ENCODE measurements around the gene ARHGAP24.

Gene ARHGAP24

DNA sequence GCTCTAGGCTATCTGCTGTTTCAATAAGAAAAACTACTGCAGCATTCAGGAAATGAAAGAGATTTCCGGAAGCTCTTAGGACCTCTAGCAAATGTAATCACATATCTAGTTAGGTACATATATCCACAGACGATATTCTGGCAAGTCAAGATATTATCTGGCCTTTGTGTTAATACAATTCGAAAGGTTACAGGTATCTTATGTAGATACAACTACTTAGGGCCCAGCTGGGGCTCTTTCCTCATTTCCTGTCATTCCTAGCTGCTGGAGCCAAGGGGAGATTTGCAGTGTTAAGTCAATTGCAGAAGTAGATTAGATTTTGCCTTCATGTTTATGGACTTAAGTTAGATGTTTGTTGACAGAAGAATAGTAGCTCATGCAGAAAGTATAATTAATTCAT is 299.5 kb downstream of the ARHGAP24 start:
- DNase-seq (ENCODE audit: low read depth in 1 of 2, low spot score in 1 of 2): no peak

DNA sequence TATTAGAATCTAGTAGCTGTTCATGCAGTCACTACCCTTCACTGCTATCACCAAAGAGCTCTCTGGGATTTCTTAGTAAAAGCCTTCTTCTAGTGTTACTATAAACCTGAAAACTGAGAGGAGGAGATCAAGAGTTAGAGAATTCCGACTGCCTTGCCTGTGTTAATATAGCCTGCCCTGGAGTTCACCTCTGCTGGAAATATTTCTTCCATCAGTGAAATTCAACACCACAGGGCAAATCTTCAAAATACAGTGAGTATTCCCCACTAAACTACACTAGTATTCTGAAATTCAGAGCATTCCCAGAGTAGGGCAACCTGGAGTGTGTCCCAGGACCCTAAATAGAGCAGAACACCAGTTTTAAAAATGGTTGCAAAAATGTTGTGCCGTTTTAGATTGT is 301.1 kb downstream of the ARHGAP24 start:
- no peak for DNase-seq (ENCODE audit: low read depth in 1 of 2, low spot score in 1 of 2)

DNA sequence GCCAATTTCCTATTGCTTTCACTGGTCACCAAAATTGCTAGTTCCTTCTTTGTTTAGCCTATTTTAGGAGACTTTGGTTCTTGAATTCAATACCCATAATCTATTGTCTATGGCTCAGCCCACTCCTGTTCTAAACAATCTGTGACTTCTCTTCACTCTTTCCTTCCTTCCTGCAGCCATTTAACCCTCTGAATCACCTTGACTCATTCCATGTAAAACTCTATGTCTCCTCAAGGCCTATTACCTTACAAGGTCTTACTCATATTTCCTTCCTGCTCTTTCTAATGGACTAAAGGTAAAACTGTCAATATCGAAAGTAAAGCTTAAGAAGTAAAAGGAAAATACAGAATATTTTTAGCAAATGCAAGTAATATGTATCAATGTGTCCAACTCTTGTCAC is 301.6 kb downstream of the ARHGAP24 start:
- no peak for DNase-seq (ENCODE audit: low read depth in 1 of 2, low spot score in 1 of 2)

DNA sequence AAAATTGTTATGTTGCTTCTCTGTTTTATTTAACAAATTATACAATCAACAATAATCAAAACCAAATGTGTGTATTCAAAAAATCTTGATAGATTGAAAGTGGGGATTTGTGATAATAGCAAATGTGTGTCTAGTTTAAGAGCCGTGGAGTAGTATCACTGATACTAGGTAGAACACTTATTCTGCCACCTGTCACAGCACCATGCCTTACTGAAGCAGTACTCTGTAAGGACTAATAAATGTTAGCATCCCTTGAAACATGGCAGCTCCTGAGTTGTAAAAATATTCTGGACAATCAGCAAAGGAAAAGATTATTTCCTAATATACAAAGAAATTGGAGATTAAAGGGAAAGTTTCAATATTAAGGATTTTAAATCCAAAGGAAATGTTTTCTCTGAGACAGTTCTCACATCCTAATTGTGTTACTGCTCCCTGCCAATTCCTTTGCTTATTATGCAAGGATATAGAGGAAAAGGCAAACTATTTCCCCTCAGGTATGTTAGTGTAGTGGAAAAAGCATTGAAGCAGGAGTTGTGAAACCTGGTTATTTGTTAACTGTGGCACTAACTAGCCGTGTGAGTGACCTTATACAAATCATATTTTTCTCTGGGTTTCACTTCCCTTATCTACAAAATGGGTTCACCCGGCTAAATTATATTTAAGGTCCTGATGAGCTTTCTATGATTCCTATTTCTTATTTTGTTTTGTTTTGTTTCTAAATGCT is 303.1 kb downstream of the ARHGAP24 start:
- no peak for DNase-seq (ENCODE audit: low read depth in 1 of 2, low spot score in 1 of 2)

DNA sequence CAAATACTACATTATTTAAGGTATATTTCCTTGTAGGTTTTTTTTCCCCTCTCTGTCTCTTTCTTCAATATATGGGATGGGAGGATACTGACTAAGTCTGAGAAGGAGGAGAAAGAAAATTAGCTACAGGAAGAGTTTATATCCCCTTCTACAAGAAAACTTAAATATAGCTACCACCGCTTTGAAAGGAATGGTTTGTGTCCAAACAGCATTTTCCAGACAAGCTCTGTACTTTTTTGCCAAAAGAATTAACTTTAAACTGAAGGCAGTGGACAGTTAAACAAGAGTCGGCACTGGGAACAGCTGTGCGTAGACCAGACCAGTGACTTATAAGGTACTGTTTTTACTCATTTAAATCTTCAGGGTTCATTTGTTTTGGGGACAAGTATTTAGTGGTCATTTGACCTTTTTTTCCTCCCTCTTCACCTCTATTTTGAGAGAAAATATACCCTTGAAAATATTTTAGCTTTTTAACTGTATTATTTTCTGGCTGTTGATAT is 303.7 kb downstream of the ARHGAP24 start:
- no peak for DNase-seq (ENCODE audit: low read depth in 1 of 2, low spot score in 1 of 2)

DNA sequence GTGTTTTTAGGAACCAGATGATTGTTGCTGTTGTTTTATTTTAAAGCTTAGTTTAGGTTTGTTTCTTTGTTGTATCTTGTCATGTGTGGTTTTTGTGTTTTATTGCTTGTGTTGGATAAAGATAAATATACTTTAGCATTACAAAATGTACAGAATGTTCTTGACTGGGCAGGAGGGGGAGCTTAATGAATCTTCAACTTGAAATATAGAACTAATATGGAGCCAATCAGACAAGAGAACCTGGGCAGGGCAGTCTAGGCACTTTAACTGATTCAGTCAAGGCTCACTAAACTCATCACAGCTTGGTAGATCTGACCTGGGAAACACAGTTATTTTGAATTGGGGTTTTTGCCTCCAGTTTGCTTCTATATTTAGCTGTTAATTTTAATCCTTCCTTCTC is 304.2 kb downstream of the ARHGAP24 start:
- no peak for DNase-seq (ENCODE audit: low read depth in 1 of 2, low spot score in 1 of 2)

DNA sequence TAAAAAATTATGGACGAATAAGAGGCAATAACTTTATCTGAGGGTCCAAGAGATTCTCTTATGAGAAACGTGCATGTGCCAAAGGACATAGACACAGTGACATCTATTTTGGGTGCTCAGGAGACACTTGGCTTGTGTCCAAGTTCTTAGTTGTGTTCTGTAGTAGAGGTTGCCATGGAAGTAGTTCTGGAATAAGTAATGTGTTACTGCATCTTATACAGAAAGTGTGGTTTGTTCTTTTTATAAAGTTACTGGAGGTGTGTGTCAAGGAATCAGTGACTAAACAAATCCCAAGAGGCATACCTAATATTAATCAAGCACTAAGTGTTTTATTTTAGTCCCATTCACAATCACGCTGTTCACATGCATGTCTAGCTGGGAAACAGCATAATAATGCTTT is 305.7 kb downstream of the ARHGAP24 start:
- DNase-seq (ENCODE audit: low read depth in 1 of 2, low spot score in 1 of 2): no peak

DNA sequence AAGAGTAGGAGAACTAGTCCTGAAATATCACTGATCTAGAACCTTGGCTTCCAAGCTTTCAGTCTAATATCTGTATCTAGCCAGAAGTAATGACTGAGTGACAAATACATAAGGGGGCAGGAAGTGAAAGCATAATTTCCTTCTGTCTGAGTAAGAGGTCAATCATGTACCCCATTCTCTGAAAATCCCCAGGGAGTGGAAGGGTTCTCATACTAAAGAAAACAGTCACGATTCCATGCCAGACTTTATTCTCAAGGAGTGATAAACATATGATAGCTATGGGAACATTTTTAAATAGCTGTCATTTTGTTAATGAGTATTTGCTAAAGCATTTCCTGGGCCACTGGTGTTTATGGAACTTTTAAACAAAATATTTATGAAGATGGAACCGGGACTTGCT is 308.5 kb downstream of the ARHGAP24 start:
- DNase-seq (ENCODE audit: low read depth in 1 of 2, low spot score in 1 of 2): no peak

DNA sequence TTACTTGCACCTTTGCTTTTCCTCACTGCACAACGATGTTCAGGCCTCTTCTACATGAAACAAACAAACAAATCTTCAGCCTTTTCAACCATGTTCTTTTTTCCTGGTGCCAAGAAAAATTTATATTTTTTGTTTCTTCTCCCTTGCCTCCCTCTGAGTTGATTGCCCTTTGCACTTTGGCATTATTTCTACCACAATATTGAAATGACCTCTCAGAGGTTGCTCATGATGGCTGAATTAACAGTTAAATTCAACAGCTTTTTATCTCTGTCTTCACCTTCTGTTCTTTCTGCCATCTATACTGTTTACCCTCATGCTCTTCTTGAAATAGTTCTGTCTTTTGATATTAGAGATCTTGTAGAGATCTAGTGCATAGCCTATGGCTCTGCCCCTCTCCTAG is 308.9 kb downstream of the ARHGAP24 start:
- no peak for DNase-seq (ENCODE audit: low read depth in 1 of 2, low spot score in 1 of 2)

DNA sequence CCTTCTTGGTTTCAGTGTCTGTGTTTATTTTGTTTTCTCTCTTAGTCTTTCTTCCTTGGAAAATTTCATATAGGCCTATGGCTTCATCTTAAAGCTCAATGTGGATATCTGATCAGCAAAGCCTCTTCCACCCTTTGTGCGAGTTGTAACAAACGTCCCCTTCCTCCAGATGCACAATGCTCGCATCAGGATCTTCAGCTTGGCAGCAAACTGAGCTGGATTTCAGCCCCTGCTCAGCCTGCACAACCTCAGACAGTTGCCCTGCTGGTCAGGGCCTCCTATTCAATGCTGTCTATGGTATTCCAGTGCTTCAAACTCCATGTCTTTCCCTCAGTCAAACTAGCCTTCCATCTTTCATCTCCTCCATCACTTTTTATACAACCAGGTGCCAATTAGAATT is 309.4 kb downstream of the ARHGAP24 start:
- DNase-seq (ENCODE audit: low read depth in 1 of 2, low spot score in 1 of 2): no peak

DNA sequence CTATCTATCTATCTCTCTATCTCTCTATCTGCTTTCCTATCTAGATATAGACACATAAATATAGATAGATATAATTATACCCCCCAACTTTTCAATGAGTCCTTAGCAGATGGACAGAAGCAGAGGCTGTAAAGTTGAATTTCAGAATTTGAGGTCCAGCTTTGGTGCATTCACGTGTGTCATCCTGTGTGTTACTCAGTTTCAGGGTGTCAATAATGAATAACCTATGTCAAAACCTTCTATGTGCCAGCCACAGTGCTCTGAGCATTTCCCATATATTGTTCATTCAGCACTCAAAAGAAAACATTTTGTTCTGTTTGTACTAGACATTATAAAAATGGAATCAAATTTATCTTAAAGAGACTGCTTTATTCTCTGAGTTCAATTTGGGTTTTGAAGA is 310.0 kb downstream of the ARHGAP24 start:
- DNase-seq (ENCODE audit: low read depth in 1 of 2, low spot score in 1 of 2): no peak

DNA sequence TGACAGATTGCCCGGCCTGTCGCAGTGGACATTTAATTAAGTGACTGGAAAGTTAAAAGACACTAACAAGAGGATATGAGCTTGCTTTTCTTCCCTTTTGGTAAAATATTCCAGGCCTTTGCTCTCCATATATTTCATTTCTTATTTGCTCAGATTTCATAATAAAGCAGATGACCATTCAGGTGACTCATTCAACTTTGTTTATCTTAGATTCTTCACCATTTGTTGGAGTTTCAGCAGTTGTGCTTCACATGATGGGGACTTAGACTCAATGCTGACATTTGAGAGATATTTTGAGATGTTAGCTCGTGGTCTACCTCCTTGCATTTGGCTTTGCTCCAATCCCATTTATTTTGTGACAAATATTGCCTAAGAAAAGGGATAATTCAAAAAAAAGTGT is 312.2 kb downstream of the ARHGAP24 start:
- DNase-seq (ENCODE audit: low read depth in 1 of 2, low spot score in 1 of 2): no peak

DNA sequence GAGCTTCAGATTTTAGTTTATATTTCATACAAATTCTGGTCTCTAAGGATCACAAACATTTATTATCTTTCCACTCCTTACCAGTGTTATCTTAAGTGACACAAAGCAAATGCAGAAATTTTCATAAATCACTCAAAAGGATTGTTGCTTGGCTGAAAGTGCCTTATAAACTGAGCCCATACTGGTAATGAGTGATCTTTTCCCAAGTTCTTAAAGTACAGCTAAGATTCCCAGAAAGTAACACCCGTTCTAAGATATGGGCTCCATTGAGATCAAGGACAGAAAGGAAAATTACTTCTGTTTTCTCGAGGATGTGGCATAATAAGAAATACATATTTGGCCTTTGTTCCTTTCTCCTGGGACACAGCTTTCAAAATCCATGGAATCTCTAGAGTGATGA is 313.7 kb downstream of the ARHGAP24 start:
- DNase-seq (ENCODE audit: low read depth in 1 of 2, low spot score in 1 of 2): no peak

DNA sequence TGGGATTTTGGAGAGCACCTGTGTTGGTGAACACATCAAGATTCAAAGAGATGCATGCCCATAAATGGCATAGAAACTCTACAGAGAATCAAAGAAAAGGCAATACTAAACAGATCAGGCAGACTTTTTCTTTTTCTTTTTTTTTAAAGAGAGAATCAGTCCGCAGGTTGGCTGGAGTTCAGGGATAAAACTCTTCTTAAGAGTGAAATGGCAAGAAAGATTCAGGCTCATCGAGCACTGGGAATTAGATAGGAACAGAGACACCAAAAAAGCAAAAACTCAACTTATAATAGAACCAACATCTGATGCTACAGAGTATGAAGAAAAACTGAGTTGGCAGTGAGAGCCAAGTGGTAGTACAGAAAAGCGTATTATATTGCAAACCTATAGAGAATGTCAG is 314.3 kb downstream of the ARHGAP24 start:
- DNase-seq (ENCODE audit: low read depth in 1 of 2, low spot score in 1 of 2): no peak

DNA sequence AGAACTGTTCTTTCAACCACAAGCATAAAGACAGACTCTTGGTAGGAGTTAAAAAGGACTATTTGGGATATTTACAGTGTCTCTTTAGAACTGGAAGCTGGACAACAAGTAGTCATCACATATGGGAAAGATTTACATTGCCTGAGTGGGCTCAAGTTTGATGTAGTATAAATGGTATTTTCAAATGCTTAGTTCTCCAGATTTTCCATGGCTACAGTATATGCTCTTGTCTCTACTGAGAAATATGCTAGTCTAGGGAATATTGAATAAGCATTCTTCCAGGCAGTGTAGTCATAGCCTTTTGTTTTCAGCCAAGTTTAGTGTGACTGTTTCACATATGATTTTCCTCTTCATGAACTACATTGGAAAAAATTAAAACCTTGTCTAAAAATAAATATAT is 315.6 kb downstream of the ARHGAP24 start:
- no peak for DNase-seq (ENCODE audit: low read depth in 1 of 2, low spot score in 1 of 2)

DNA sequence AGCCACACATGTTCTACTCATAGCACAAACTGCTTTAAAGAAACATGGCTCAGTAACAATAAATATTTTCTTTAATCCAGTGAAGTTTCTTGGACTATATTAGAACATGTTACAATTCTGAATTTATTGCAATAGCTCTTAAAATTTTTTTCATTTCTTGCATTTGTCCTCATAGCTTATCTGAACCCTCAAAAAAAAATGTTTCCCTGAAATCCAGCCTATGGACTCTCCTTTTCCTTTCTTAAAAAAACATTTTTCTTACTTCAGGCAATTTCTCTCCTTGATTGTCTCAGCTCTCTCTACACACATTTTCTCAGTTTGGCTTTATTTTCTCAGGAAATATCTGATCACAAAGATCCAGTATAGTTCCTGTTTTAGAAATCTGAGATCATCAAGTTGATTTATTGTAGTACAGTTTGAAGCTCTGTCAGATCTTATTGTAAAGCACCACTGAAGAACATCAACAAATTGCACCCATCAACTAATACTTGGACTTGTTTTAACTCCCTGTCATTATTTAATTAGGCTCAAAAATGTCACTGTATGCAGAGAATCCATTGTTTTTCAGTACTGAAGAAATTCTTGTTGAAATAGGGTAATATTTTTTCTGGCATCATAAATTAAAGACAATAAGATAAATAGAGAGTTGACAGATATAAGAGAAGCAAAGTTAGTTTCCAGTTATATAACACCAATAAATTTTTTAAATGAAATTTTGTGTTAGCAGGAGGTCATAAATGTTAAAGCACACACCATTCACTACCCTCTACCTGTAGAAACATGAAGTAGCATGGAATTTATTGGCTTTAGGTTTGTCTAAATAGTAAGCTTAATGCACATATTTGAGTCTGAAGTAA is 317.7 kb downstream of the ARHGAP24 start:
- no peak for DNase-seq (ENCODE audit: low read depth in 1 of 2, low spot score in 1 of 2)

DNA sequence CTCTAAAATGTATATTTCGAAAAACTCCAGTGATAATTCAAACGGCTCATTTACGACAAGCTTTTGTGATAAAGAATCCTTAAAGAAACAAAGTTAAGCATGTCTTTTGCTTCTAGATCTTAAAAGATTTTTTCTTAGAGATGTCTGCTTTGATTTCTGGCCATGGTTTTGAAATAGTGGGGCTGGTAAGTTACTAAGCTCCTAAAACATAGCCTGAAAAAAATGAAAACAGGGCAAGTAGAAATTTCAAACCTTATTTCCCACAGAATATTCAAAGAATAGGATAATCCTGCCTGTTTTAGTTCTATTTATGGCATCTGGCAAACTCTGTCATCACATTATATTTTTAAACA is 318.3 kb downstream of the ARHGAP24 start:
- DNase-seq (ENCODE audit: low read depth in 1 of 2, low spot score in 1 of 2): no peak

DNA sequence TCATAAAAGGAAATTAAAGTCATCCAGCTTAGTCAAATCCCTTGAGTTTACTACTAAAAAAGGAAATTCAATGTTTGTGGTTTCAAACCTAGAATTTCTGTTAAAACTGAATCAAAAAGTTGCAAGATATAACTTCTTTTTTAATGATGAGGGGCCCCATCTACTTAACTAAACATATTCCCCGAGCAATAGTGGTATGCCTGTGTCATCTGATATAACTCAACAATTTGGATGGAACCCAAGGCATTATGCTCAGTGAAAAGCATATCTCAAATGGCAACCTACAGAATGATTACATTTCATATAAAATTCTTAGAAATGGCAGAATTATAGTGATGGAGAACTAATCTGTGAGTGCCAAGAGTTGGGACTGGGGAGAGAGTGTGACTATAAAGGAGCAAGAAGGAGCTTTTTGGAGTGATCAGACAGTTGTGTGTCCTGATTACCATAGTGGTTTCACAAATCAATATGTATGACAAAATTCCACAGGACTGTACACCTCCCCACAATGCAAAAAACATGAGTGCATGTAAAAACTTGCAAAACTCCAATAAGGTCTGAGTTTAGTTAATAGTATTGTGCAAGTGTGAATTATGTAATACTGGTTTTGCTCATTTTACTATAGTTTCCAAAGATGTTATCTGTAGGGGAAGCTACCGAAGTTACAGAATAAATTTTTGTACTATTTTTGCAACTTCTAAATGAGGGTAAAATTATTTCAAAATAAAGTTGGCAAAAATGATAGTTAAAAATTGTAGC is 323.2 kb downstream of the ARHGAP24 start:
- no peak for DNase-seq (ENCODE audit: low read depth in 1 of 2, low spot score in 1 of 2)

DNA sequence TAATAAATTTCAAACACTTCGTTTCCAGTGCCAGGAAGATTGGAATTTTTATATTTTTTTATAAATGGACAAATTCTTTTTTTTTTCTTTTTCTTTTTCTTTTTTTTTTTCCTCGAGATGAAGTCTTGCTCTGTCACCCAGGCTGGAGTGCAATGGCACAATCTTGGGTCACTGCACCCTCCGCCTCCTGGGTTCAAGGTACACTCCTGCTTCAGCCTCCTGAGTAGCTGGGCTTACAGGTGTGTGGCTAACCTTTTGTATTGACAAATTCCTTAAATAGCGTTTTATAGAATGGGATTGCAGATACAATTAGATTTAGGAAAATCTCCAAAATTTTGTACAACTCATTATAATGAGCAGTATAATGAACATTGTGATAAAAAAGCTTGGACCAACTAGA is 328.9 kb downstream of the ARHGAP24 start:
- no peak for DNase-seq (ENCODE audit: low read depth in 1 of 2, low spot score in 1 of 2)

DNA sequence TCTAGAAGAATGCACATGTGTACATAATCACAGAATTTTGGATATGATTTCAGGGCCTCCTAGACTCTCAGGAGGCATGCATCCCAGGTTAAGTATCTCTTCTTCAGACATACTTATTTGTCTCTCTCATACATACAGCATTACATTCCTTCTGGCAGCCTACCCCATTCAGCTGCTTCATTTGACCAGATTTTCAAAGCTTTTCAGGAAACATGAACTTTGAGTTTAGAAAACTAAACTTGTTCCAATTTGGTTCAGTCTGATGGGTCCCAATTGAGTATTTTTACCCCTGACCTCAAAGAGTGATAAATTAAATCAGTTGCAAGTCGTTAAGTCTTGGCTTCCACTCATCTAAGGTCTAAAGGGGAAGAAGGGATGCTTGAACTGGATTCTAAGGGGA is 330.9 kb downstream of the ARHGAP24 start:
- DNase-seq (ENCODE audit: low read depth in 1 of 2, low spot score in 1 of 2): no peak

DNA sequence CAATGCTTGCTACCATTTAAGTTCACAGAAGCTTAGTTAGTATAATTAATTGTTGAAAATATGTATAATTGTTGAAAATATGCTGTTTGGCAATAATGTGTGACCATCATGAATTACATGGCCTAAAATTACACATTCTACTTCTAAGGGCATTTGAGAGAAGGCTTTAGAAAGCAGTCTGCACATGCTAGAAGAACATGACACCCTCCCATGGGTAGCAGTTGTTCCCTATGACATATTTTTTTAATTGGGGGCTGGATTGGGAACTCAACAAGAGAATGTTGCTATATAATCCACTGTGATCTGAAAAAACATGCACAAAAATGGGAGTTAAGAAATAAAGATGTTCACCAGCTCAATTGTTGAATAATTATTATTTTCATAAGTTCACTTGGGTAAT is 331.4 kb downstream of the ARHGAP24 start:
- DNase-seq (ENCODE audit: low read depth in 1 of 2, low spot score in 1 of 2): no peak

Measured in activated T-helper 1 cell treated with anti-CD3 and anti-CD28 coated beads, Interleukin-2, amount 50 U/mL, for 16 hours (primary cell).